ENCODE measurements around the gene OR4K15.

DNA sequence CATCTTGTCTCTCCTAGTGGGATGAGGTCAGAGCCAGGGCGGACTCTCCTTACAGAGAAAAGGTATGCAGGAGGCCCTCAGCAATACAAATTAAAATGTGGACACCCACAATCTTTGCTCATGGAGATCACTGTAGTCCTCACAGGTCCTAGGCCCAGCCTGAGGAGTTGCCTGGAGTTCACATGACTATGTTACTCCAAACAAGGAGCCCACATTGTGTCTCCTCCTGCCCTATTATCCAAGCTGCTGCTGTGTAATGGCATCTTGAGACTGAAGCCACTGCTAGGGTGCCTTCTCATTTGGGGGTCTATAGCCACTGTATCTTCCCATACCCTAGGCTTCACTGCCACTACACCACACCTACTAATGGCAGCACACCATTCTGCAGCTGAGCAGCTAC is 33.7 kb upstream of the OR4K15 start:
- TF ChIP-seq, protein P1, sequence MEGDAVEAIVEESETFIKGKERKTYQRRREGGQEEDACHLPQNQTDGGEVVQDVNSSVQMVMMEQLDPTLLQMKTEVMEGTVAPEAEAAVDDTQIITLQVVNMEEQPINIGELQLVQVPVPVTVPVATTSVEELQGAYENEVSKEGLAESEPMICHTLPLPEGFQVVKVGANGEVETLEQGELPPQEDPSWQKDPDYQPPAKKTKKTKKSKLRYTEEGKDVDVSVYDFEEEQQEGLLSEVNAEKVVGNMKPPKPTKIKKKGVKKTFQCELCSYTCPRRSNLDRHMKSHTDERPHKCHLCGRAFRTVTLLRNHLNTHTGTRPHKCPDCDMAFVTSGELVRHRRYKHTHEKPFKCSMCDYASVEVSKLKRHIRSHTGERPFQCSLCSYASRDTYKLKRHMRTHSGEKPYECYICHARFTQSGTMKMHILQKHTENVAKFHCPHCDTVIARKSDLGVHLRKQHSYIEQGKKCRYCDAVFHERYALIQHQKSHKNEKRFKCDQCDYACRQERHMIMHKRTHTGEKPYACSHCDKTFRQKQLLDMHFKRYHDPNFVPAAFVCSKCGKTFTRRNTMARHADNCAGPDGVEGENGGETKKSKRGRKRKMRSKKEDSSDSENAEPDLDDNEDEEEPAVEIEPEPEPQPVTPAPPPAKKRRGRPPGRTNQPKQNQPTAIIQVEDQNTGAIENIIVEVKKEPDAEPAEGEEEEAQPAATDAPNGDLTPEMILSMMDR (IDR thresholded peaks at IDR 0.05; ENCODE audit: insufficient read depth, low read depth, low read length): no peak
- no peak for TF ChIP-seq EZH2 (IDR thresholded peaks at IDR 0.05; ENCODE audit: insufficient read depth, low read length)

All from astrocyte (in vitro differentiated cells and primary cell).